GM12878 (cell line): ENCODE results near the gene FADS3. TPM values are rescaled to one million over a fixed set of nuclear protein-coding genes. Genes with fewer than 3 reads are reported as not detected.
A peak's percentile ranks its signal among the peaks of the same experiment; 100 is the strongest.

Experiments used
- ATAC-seq: fragments of 200-7000 bp; cut with Tn5 transposase; 3 replicates; pipeline ENCODE4 v1.9.1; 2020; ENCODE audit warnings: mild to moderate bottlenecking, moderate library complexity
- Bru-seq: library from RNA; stranded (reverse); fragments of 400-500 nt; gene quantifications from one replicate; lab custom pipeline; 2021; lab: Mats Ljungman, UMichigan
- BruChase-seq, 2 experiments: library from RNA; stranded (reverse); fragments of 400-500 nt; gene quantifications; one replicate each; lab custom pipeline; 2021; lab: Mats Ljungman, UMichigan
- BruUV-seq: library from RNA; stranded (reverse); fragments of 400-500 nt; replicated peaks from 2 replicates; lab custom pipeline; 2021; lab: Mats Ljungman, UMichigan
- CTCF ChIA-PET: fragments of 300-600 bp; sonication (Branson Sonifier 250); formaldehyde crosslinking; extraction: SDS; loops from one replicate; lab custom pipeline; 2021; ENCODE audit warnings: inconsistent platforms; lab: Yijun Ruan, JAX
- POLR2A ChIA-PET: fragments of 350-600 bp; formaldehyde crosslinking; extraction: SDS; loops from one replicate; lab custom pipeline; 2021; ENCODE audit warnings: inconsistent platforms; lab: Charles Lee
- RAD21 ChIA-PET: fragments of 300-600 bp; sonication (Branson Sonifier 250); formaldehyde crosslinking; loops from one replicate; lab custom pipeline; 2023; ENCODE audit warnings: antibody characterized with exemption; ENCODE audit not compliant: unreplicated experiment; lab: Charles Lee
- SMC1A ChIA-PET: fragments of 300-600 bp; sonication (Branson Sonifier 250); formaldehyde crosslinking; loops from one replicate; lab custom pipeline; 2023; ENCODE audit not compliant: unreplicated experiment, uncharacterized antibody; lab: Charles Lee
- DNase-seq: peaks from one replicate; pipeline ENCODE4 v3.0.0-alpha.2; 2011; ENCODE audit warnings: low read depth, low spot score
- FAIRE-seq: peaks from 3 replicates; lab custom pipeline; 2011; peaks lifted over from hg19 to GRCh38; lab: Jason Lieb, UNC
- H2AFZ ChIP-seq: 2 replicates; pipeline ENCODE4 v1.6.0; 2011; ENCODE audit warnings: low read depth, low read length, control low read depth; ENCODE audit not compliant: control insufficient read depth
- H3K27ac ChIP-seq: 2 replicates; pipeline ENCODE4 v1.5.1; 2011; ENCODE audit warnings: control low read depth; ENCODE audit not compliant: control insufficient read depth, insufficient read depth
- H3K27me3 ChIP-seq, 2 experiments: replicated peaks in 1 of 2; 2 replicates each; pipeline versions ENCODE4 v1.6.0 to v1.6.1; 2011; ENCODE audit warnings: low read length in 1 of 2; ENCODE audit not compliant: control insufficient read depth in 2 of 2, insufficient read depth in 2 of 2
- H3K36me3 ChIP-seq, 2 experiments: 2 replicates each; pipeline ENCODE4 v1.5.1; 2011; ENCODE audit warnings: low read length in 1 of 2; ENCODE audit not compliant: control insufficient read depth in 2 of 2, insufficient read depth in 2 of 2
- H3K4me1 ChIP-seq: 2 replicates; pipeline ENCODE4 v1.6.1; 2011; ENCODE audit warnings: mild to moderate bottlenecking, low read length, moderate library complexity, mixed read lengths; ENCODE audit not compliant: control insufficient read depth, insufficient read depth
- H3K4me2 ChIP-seq: 2 replicates; pipeline ENCODE4 v1.6.0; 2011; ENCODE audit warnings: control low read depth; ENCODE audit not compliant: control insufficient read depth, insufficient read depth
- H3K4me3 ChIP-seq: fragments of 200-600 bp; sonication (generic); 2 replicates; pipeline ENCODE4 v1.5.1; 2016
- H3K79me2 ChIP-seq: 2 replicates; pipeline ENCODE4 v1.6.0; 2011; ENCODE audit warnings: low read length; ENCODE audit not compliant: control insufficient read depth, insufficient read depth
- H3K9ac ChIP-seq: 2 replicates; pipeline ENCODE4 v1.8.0; 2011; ENCODE audit warnings: low read length, control low read depth, mixed read lengths; ENCODE audit not compliant: control insufficient read depth, insufficient read depth
- H3K9me3 ChIP-seq: replicated peaks from 3 replicates; pipeline ENCODE4 v1.5.1; 2011; ENCODE audit warnings: mild to moderate bottlenecking, low read length; ENCODE audit not compliant: control insufficient read depth, insufficient read depth
- H4K20me1 ChIP-seq: 2 replicates; pipeline ENCODE4 v1.6.0; 2011; ENCODE audit not compliant: control insufficient read depth, insufficient read depth
- ATF3 ChIP-seq: IDR thresholded peaks from 2 replicates; pipeline ENCODE4 v1.6.1; 2011; ENCODE audit warnings: low read depth, mild to moderate bottlenecking, low read length, moderate library complexity, borderline replicate concordance; ENCODE audit errors: extremely low read depth
- BHLHE40 ChIP-seq, 2 experiments: fragments of 450-650 bp in 1 of 2; IDR thresholded peaks; 2 replicates each; pipeline ENCODE4 v1.6.1; 2011 to 2017; ENCODE audit warnings: low read depth in 2 of 2, borderline replicate concordance in 1 of 2, improper control_type of control experiment in 1 of 2, low read length in 1 of 2, mild to moderate bottlenecking in 1 of 2
- CREB1 ChIP-seq: IDR thresholded peaks from 2 replicates; pipeline ENCODE4 v1.6.1; 2012; ENCODE audit warnings: low read depth, mild to moderate bottlenecking, inconsistent platforms
- CREM ChIP-seq: IDR thresholded peaks from 2 replicates; pipeline ENCODE4 v1.6.1; 2014; ENCODE audit warnings: antibody characterized with exemption, low read depth
- DPF2 ChIP-seq: fragments of 450-650 bp; IDR thresholded peaks from 2 replicates; pipeline ENCODE4 v1.6.1; 2017; ENCODE audit warnings: mild to moderate bottlenecking
- E2F4 ChIP-seq: IDR thresholded peaks from 2 replicates; pipeline ENCODE4 v1.6.1; 2012; ENCODE audit warnings: low read depth, low read length, improper control_type of control experiment
- GATAD2B ChIP-seq: fragments of 450-650 bp; conservative IDR thresholded peaks from 2 replicates; pipeline ENCODE4 v1.6.1; 2017; ENCODE audit warnings: low read depth, mild to moderate bottlenecking, moderate library complexity
- IKZF1 ChIP-seq: fragments of 450-650 bp; conservative IDR thresholded peaks from 2 replicates; pipeline ENCODE4 v1.6.1; 2017; ENCODE audit warnings: antibody characterized with exemption, mild to moderate bottlenecking
- LARP7 ChIP-seq: fragments of 450-650 bp; IDR thresholded peaks from 2 replicates; pipeline ENCODE4 v1.6.1; 2017; ENCODE audit warnings: mild to moderate bottlenecking
- NKRF ChIP-seq: fragments of 450-650 bp; conservative IDR thresholded peaks from 2 replicates; pipeline ENCODE4 v1.6.1; 2017; ENCODE audit warnings: mild to moderate bottlenecking, moderate library complexity
- SMARCA5 ChIP-seq: fragments of 450-650 bp; IDR thresholded peaks from 2 replicates; pipeline ENCODE4 v1.6.1; 2017; ENCODE audit warnings: mild to moderate bottlenecking
- SMC3 ChIP-seq: IDR thresholded peaks from 2 replicates; pipeline ENCODE4 v1.6.1; 2011; ENCODE audit warnings: low read length, improper control_type of control experiment, borderline replicate concordance
- TCF3 ChIP-seq: IDR thresholded peaks from 2 replicates; pipeline ENCODE4 v1.6.1; 2012; ENCODE audit warnings: low read depth, mild to moderate bottlenecking, low read length, borderline replicate concordance; ENCODE audit not compliant: insufficient read depth
- ZNF217 ChIP-seq: fragments of 450-650 bp; IDR thresholded peaks from 2 replicates; pipeline ENCODE4 v1.6.1; 2017; ENCODE audit warnings: antibody characterized with exemption, mild to moderate bottlenecking
- WGBS: methylation state at CpG from one replicate; pipeline ENCODE4 v1.1.6; 2016; ENCODE audit warnings: low lambda C conversion rate; ENCODE audit not compliant: insufficient replicate concordance, insufficient coverage; ENCODE audit errors: missing lambda C conversion rate; 5-methylcytosine and 5-hydroxymethylcytosine counted together
- in situ Hi-C: fragments of 300-500 bp; cut with MboI; formaldehyde crosslinking; loops from 9 replicates; pipeline ENCODE4 v1.14.3; 2018; ENCODE audit warnings: mixed read lengths
- intact Hi-C: fragments of 100-400 bp; cut with micrococcal nuclease; formaldehyde crosslinking; loops from one replicate; pipeline ENCODE4 v1.14.2; 2022; ENCODE audit not compliant: unreplicated experiment
- long read RNA-seq, 2 experiments: library from polyadenylated mRNA; unstranded; transcript quantifications; one replicate each; pipeline ENCODE4 v2.0.0, GENCODE V29; 2019 to 2020
- polyA minus RNA-seq, 3 experiments: library from RNA; depleted of rRNA, polyadenylated mRNA; stranded (reverse); fragments of >200 nt; gene quantifications; 2 replicates each; pipeline ENCODE4 v1.2.3, GENCODE V29; 2011
- polyA plus RNA-seq, 11 experiments: library from polyadenylated mRNA; depleted of rRNA in 4 of 11; unstranded in 6 of 11; stranded (reverse) in 5 of 11; fragments of >200 nt; fragmentation: Nextera tagmentation in 4 of 11; fragmentation: Illumina TruSeq in 1 of 11; extraction: Ambion mirVana in 4 of 11; extraction: Trizol in 1 of 11; gene quantifications; 1 replicate in 1 of 11; 2 replicates in 10 of 11; pipeline versions ENCODE4 v1.2.1 to v1.2.3, GENCODE V29; 2011 to 2016; ENCODE audit warnings: inconsistent platforms in 2 of 11, missing spikeins in 2 of 11, low read depth in 1 of 11
- total RNA-seq, 4 experiments: library from RNA; depleted of rRNA in 3 of 4; stranded (reverse); fragments of >200 nt in 3 of 4; fragmentation: Illumina TruSeq in 1 of 4; extraction: Trizol in 1 of 4; gene quantifications; 2 replicates each; pipeline versions ENCODE4 v1.2.1 to v1.2.3, GENCODE V29; 2013 to 2021

FADS3 gene
- 30.8 and 34.8 TPM in 2 replicates for total RNA-seq (2013; cell fraction: nucleolus; rRNA removed)
- total RNA-seq (2014; rRNA removed) (7.2 and 9.3 TPM in 2 replicates), total RNA-seq (2014; rRNA removed; fragmentation: Illumina TruSeq; extraction: Trizol) (2.3 and 3.2 TPM in 2 replicates), total RNA-seq (2021) (5.7 and 7.7 TPM in 2 replicates), polyA plus RNA-seq (2011; rRNA removed) (3.9 and 7.5 TPM in 2 replicates), polyA plus RNA-seq (2014; fragmentation: Illumina TruSeq; extraction: Trizol) (2.3 and 4.2 TPM in 2 replicates), polyA plus RNA-seq (2014; fragmentation: Nextera tagmentation; extraction: Ambion mirVana) (under 1 TPM; 0.23 to 0.44 TPM), polyA plus RNA-seq (2014; rRNA removed) (6.8 and 8.1 TPM in 2 replicates), polyA plus RNA-seq (2016; fragmentation: Nextera tagmentation; extraction: Ambion mirVana) (1 to 10 TPM; 1.4 to 4.2 TPM), polyA minus RNA-seq (2011; rRNA and poly(A)+ RNA removed) (4.1 and 9.9 TPM in 2 replicates), Bru-seq, nascent RNA (percentile 43 among the genes with signal in this experiment), BruChase-seq, experiment 1, labeled RNA remaining after a 6-hour chase (percentile 46 among the genes with signal in this experiment), BruChase-seq, experiment 2, labeled RNA remaining after a 2-hour chase (percentile 43 among the genes with signal in this experiment)
- 2.6 TPM for polyA plus RNA-seq (2011; ENCODE audit: low read depth)
- polyA plus RNA-seq (2011; cell fraction: cytosol; rRNA removed), result 8.7 and 13.3 TPM in 2 replicates
- polyA plus RNA-seq (2011; cell fraction: nucleus; rRNA removed), result 80.2 and 98.8 TPM in 2 replicates
- 6.8 and 7.1 TPM in 2 replicates for polyA plus RNA-seq (2012)
- polyA minus RNA-seq (2011; cell fraction: cytosol; rRNA and poly(A)+ RNA removed), result 4.9 and 6.8 TPM in 2 replicates
- 6.8 and 9.2 TPM in 2 replicates for polyA minus RNA-seq (2011; cell fraction: nucleus; rRNA and poly(A)+ RNA removed)
- long read RNA-seq, experiment 1, partial matches to known transcripts, result 2 of 5 reads
- long read RNA-seq, experiment 1, other reads (novel, unspliced or antisense), result 1 of 5 reads
- long read RNA-seq, experiment 2, result 0 reads

GRCh38 chr11:61891331-61892084, at the start of gene FADS3:
Gene FADS3, minus strand, starts transcription at chr11:61891545. Its CDS starts 164 bp downstream, at chr11:61891381.
- no peak for FAIRE-seq
- ChIA-PET CTCF (interaction anchor here (0.6 to 3.3 kb wide), 9 partner anchors 56 to 773 kb away, joined by 3 to 18 read pairs (median 5); partner anchors contain the start of genes C11orf98 and CSKMT), POLR2A (no interaction called here), SMC1A (interaction anchor here (0.7 to 4.8 kb wide), 4 partner anchors 19 to 99 kb away, joined by 3 to 21 read pairs (median 4); partner anchors contain the start of genes FEN1 and TMEM258), RAD21 (interaction anchor here (1.0 to 2.6 kb wide), 5 partner anchors 19 to 190 kb away, joined by 3 to 10 read pairs (median 4); no protein-coding TSS in a partner anchor)
- DNase-seq, result no peak
- no peaks in the 10 kb centered on the region for H3K79me2 ChIP-seq
- no TSS peak for BruUV-seq
- no peaks in the 10 kb centered on the region for H4K20me1 ChIP-seq
- H2AFZ ChIP-seq, result peak within 1 kb of the TSS; percentile 85
- H3K27ac ChIP-seq, result no peak within 1 kb of the TSS
- H3K9ac ChIP-seq, result peak within 1 kb of the TSS; percentile 39
- no peaks in the 10 kb centered on the region for H3K36me3 ChIP-seq
- intact Hi-C loops, result no loop called here
- no peaks in the 10 kb centered on the region for H3K27me3 ChIP-seq
- H3K4me3 ChIP-seq, result peak within 1 kb of the TSS; percentile 83
- in situ Hi-C loops, result no loop called here
- under 1% methylated on average over 56 of the region's 96 CpGs for WGBS
- peak within 1 kb of the TSS; percentile 98 for H3K4me2 ChIP-seq
- H3K4me1 ChIP-seq, result peaks cover 7% of the 10 kb centered on the region
- H3K9me3 ChIP-seq, result no peaks in the 10 kb centered on the region; the same call in 2 of the 3 replicates
- TF ChIP-seq CREB1 (peak; percentile 83), ZNF217 (no peak), BHLHE40 (IDR thresholded peaks at IDR 0.05; ENCODE audit: borderline replicate concordance in 1 of 2, low read depth in 2 of 2, low read length in 1 of 2) (peak in 1 of 2 experiments; percentile 34; a peak in 2 of 4 replicates), DPF2 (peak; percentile 67), ATF3 (no peak), TCF3 (no peak), LARP7 (peak; percentile 84), CREM (peak; percentile 70), SMC3 (no peak), IKZF1 (peak; percentile 52; the same call in 1 of the 2 replicates), GATAD2B (peak; percentile 57; the same call in 1 of the 2 replicates), SMARCA5 (peak; percentile 73; the same call in 1 of the 2 replicates), E2F4 (no peak), NKRF (peak; percentile 30; the same call in 1 of the 2 replicates)
- TF ChIP-seq, all 136 proteins: peak for 9
- ATAC-seq, result peak; percentile 86
